Sigmoid colon (tissue), 4 donors: ENCODE measurements around the gene ATG9B.

ENCODE experiments used
- CTCF ChIP-seq, 4 experiments: fragments of 450-650 bp in 3 of 4; fragments of 200-600 bp in 1 of 4; IDR thresholded peaks; one replicate each; pipeline ENCODE4 v1.5.1; 2016 to 2019; ENCODE audit warnings: antibody characterized with exemption in 4 of 4, mild to moderate bottlenecking in 3 of 4, moderate library complexity in 2 of 4
- POLR2A ChIP-seq, 2 donors: fragments of 450-650 bp; IDR thresholded peaks; one replicate each; pipeline ENCODE4 v1.6.1; 2016; ENCODE audit warnings: antibody characterized with exemption in 2 of 2, mild to moderate bottlenecking in 2 of 2, moderate library complexity in 2 of 2
- POLR2AphosphoS5 ChIP-seq, 4 donors: sonication (generic); formaldehyde crosslinking; IDR thresholded peaks; one replicate each; pipeline ENCODE4 v1.6.1; 2017; ENCODE audit warnings: antibody characterized with exemption in 4 of 4

- no peak for TF ChIP-seq CTCF (IDR thresholded peaks at IDR 0.05)
- TF ChIP-seq POLR2A (IDR thresholded peaks at IDR 0.05) = no peak
- peak in 1 of 4 donors; percentile 28 for TF ChIP-seq POLR2AphosphoS5 (IDR thresholded peaks at IDR 0.05)
Measured at GRCh38 chr7:151031011-151031410, 6.7 kb upstream of the ATG9B start.
